NCI-H510A treated with DMSO at 0.1 percent for 48 hours (cell line): ENCODE results near the gene SLC2A3.
"Not testable (repeated sequence)": the region's sequence is repeated elsewhere in the genome, so short reads cannot be mapped to it uniquely, and the experiment has no call there.

Experiments used
- DNase-seq: peaks from one replicate; lab custom pipeline; 2025; lab: John Stamatoyannopoulos, UW

The SLC2A3 gene

GRCh38 chr12:7915661-7916403, 20.2 kb downstream of the SLC2A3 start:
- DNase-seq: no peak

GRCh38 chr12:7910106-7910505, 25.9 kb downstream of the SLC2A3 start:
- not testable (repeated sequence) for DNase-seq

- no peak for DNase-seq
Observed at GRCh38 chr12:7907009-7907408, 29.0 kb downstream of the SLC2A3 start.

GRCh38 chr12:7906303-7906702, 29.7 kb downstream of the SLC2A3 start:
- not testable (repeated sequence) for DNase-seq

DNA sequence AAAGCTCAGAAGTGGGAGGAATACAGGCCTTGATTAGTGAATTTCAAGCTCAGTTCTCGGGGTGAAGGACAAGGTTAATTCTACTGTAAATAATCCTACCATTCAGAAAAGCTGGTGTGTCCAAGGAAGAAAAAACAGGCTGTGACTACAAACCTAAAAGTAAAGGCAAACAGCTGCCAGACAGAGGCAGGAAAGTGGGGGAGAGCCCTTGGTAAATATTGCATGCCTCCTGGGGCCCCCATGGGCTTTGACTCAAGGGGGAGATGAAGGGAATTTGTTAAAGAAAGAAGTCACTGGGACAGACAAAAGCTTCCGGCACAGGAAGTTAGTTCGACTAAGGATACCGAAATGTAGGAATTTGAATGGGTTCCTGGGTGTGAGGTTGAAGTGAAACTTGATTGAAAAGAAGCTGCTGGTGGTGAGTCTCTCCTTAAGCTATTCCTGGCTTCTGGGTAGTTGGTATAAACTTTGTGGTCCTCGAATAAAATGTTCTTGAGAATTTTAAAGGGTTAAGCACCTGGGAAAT, 30.3 kb downstream of the SLC2A3 start:
- DNase-seq: not testable (repeated sequence)

- DNase-seq: no peak
Observed at GRCh38 chr12:7905071-7905470, 30.9 kb downstream of the SLC2A3 start.

DNA sequence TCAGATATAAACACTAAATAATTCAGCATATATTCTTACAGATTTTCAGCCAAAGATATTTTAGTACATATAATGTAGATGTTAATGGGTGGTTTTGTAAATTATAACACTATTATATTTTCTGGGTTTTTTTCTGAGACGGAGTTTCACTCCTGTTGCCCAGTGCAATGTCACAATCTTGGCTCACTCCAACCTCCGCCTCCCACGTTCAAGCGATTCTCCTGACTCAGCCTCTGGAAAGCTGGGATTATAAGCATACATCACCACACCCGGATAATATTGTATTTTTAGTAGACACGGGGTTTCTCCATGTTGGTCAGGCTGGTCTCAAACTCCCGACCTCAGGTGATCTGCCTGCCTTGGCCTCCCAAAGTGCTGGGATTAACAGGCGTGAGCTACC, 33.6 kb downstream of the SLC2A3 start:
- not testable (repeated sequence) for DNase-seq

DNA sequence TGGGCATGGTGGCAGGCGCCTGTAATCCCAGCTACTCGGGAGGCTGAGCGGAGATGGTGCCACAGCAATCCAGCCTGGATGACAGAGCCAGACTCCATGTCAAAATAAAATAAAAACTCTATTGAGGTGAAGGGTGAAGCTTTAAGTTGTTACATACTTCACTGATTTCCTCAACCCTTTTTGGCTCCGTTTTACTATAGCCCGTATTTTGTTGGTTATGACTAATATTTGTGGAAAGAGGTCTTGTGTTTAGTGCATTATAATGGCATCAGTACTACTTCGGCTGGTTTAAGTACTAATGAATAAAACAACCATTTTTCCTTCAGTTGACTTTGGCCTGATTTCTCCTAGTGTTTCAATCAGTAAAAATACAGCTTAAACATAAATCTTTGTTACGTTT, 36.2 kb downstream of the SLC2A3 start:
- DNase-seq: no peak

DNA sequence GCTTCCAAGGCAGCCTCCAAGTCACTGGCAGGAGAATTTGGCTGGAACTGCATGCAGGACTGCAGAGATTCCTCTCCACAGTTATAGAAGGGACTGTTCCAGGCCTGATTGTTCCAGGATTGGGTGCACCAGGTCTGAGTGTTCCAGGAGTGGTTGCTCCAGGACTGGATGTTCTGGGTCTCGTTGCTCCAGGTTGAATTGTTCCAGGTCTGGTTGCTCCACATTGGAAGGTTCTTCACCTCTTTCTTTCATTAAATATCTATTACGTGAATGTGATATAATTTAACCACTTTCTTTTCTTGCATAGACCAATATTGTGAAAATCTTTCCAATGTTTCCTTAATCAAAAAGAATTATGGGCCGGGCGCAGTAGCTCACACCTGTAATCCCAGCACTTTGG, 39.3 kb downstream of the SLC2A3 start:
- not testable (repeated sequence) for DNase-seq

- DNase-seq: no peak
Observed at GRCh38 chr12:7892186-7892980, 43.6 kb downstream of the SLC2A3 start.

DNA sequence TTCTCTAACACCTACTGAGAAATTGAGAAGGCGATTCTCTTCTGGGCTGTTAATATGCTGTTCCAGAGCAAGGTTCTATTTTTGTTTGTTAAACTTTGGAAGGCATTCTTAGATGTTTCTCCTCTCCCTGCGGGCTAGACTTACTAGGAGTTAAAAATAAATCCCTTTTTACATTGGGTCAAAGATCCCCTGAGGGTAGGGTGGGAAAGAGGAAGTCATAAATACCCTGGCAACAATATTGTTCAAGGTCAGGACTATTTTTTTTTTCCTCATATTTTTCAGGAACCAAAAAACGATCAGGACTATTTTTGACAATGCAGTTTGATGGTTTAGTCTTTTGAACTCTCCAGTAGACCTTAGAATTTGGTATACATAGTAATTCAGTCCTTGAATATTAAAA, 51.3 kb downstream of the SLC2A3 start:
- DNase-seq: no peak

DNA sequence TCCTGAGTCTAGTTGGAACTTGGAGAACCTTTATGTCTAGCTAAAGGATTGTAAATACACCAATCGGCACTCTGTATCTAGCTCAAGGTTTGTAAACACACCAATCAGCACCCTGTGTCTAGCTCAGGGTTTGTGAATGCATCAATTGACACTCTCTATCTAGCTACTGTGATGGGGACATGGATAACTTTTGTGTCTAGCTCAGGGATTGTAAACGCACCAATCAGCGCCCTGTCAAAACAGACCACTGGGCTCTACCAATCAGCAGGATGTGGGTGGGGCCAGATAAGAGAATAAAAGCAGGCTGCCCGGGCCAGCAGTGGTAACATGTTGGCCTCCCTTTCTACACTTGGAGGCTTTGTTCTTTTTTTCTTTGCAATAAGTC, 54.3 kb downstream of the SLC2A3 start:
- not testable (repeated sequence) for DNase-seq

DNA sequence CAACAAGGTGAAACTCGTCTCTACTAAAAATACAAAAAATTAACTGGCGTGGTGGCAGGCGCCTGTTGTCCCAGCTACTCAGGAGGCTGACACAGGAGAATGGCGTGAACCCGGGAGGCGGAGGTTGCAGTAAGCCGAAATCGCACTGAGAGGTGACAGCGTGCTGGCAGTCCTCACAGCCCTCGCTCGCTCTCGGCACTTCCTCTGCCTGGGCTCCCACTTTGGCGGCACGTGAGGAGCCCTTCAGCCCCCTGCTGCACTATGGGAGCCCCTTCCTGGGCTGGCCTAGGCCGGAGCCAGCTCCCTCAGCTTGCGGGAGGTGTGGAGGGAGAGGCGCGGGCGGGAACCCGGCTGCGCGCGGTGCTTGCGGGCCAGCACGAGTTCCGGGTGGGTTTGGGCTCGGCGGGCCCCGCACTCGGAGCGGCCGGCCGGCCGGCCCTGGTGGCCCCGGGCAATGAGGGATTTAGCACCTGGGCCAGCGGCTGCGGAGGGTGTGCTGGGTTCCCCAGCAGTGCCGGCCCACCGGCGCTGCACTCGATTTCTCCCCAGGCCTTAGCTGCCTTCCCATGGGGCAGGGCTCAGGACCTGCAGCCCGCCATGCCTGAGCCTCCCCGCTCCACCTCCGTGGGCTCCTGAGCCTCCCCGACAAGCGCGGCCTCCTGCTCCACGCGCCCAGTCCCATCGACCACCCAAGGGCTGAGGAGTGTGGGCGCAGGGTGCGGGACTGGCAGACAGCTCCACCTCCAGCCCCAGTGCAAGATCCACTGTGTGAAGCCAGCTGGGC, 54.8 kb downstream of the SLC2A3 start:
- DNase-seq: not testable (repeated sequence)

DNA sequence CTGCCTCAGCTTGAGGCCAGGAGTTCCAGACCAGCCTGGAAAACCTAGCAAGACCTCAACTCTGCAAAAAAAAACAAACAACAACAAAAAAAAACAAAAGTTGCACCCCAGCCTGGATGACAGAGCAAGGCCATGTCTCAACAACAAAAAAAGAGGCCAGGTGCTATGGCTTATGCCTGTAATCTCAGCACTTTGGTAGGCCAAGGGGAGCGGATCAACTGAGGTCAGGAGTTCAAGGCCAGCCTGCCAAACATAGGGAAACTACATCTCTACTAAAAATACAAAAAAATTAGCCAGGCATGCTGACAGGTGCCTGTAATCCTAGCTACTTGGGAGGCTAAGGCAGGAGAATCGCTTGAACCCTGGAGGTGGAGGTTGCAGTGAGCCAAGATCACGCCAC, 56.7 kb downstream of the SLC2A3 start:
- DNase-seq: no peak

GRCh38 chr12:7877420-7877819, 58.6 kb downstream of the SLC2A3 start:
- DNase-seq: no peak

- DNase-seq: no peak
Observed at GRCh38 chr12:7872566-7873319, 63.2 kb downstream of the SLC2A3 start, which contains the start of gene SLC2A14. Gene SLC2A14 (minus strand): TSS chr12:7872915. CDS start chr12:7869880, 3,035 bp downstream.

DNA sequence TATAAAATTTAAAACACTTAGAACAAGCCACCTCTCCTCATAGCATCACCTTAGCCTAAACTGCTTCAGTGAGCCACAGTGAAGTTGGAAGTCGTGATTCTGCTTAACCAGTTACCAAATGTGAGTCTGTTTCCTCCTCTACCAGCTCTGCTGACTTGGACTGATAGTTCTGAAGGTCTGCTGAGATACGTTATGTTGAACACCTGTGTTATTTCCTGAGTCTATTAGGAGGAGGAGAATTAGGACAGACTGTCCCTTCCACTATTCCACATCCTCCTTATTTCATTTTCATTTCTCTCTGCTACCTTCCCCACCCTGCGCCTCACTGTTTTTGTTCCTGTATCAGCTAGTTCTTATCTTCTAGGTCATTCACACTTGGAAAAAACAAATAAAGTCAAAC, 65.7 kb downstream of the SLC2A3 start:
- no peak for DNase-seq
